Liver (tissue), 9 donors: ENCODE measurements around the gene LNPK. TPM values are rescaled to one million over a fixed set of nuclear protein-coding genes. Genes with fewer than 3 reads are reported as not detected.

ENCODE experiments used
- DNase-seq: peaks from one replicate; pipeline ENCODE4 v3.0.0-alpha.2; 2017; ENCODE audit warnings: low spot score
- H3K27ac ChIP-seq, 2 donors: one replicate each; pipeline ENCODE4 v1.7.0; 2013; ENCODE audit warnings: inconsistent platforms in 2 of 2, low read length in 2 of 2, control low read depth in 1 of 2, low read depth in 1 of 2, mild to moderate bottlenecking in 1 of 2
- H3K27me3 ChIP-seq, 4 donors: one replicate each; pipeline versions ENCODE4 v1.6.1 to v1.7.0; 2013; ENCODE audit warnings: low read length in 3 of 4, inconsistent platforms in 1 of 4, mild to moderate bottlenecking in 1 of 4, moderate library complexity in 1 of 4; ENCODE audit not compliant: control insufficient read depth in 4 of 4, insufficient read depth in 4 of 4
- H3K36me3 ChIP-seq, 4 donors: one replicate each; pipeline versions ENCODE4 v1.6.1 to v1.7.0; 2013; ENCODE audit warnings: low read length in 3 of 4, mild to moderate bottlenecking in 3 of 4, low read depth in 1 of 4, moderate library complexity in 1 of 4; ENCODE audit not compliant: control insufficient read depth in 4 of 4, insufficient read depth in 3 of 4
- H3K4me1 ChIP-seq, 4 donors: one replicate each; pipeline versions ENCODE4 v1.6.1 to v1.7.0; 2013; ENCODE audit warnings: low read length in 3 of 4, mild to moderate bottlenecking in 3 of 4, moderate library complexity in 1 of 4; ENCODE audit not compliant: control insufficient read depth in 4 of 4, insufficient read depth in 4 of 4
- H3K4me3 ChIP-seq, 3 donors: one replicate each; pipeline versions ENCODE4 v1.6.1 to v1.7.0; 2013; ENCODE audit warnings: low read length in 3 of 3, control low read depth in 1 of 3, low read depth in 1 of 3, mild to moderate bottlenecking in 1 of 3
- H3K9ac ChIP-seq, 2 donors: one replicate each; pipeline ENCODE4 v1.7.0; 2013; ENCODE audit warnings: low read length in 2 of 2, mild to moderate bottlenecking in 2 of 2, moderate library complexity in 2 of 2, control low read depth in 1 of 2, low read depth in 1 of 2
- H3K9me3 ChIP-seq, 4 donors: one replicate each; pipeline versions ENCODE4 v1.6.1 to v1.7.0; 2013; ENCODE audit warnings: low read length in 3 of 4; ENCODE audit not compliant: control insufficient read depth in 4 of 4
- EGR1 ChIP-seq, 2 donors: IDR thresholded peaks; 2 replicates each; pipeline ENCODE4 v1.6.1; 2016 to 2018; ENCODE audit warnings: antibody characterized with exemption in 2 of 2, low read depth in 2 of 2
- FOXA1 ChIP-seq: IDR thresholded peaks from 2 replicates; pipeline ENCODE4 v1.6.1; 2016; ENCODE audit warnings: antibody characterized with exemption
- FOXA2 ChIP-seq: IDR thresholded peaks from 2 replicates; pipeline ENCODE4 v1.6.1; 2016; ENCODE audit warnings: antibody characterized with exemption
- HNF4A ChIP-seq, 2 donors: conservative IDR thresholded peaks; 2 replicates each; pipeline ENCODE4 v1.6.1; 2016; ENCODE audit warnings: antibody characterized with exemption in 2 of 2, mild to moderate bottlenecking in 2 of 2
- HNF4G ChIP-seq: IDR thresholded peaks from 2 replicates; pipeline ENCODE4 v1.6.1; 2016; ENCODE audit warnings: antibody characterized with exemption
- JUND ChIP-seq, 2 donors: IDR thresholded peaks; 2 replicates each; pipeline ENCODE4 v1.6.1; 2016; ENCODE audit warnings: antibody characterized with exemption in 2 of 2
- NR2F2 ChIP-seq: IDR thresholded peaks from 2 replicates; pipeline ENCODE4 v1.6.1; 2016; ENCODE audit warnings: antibody characterized with exemption
- RAD21 ChIP-seq, 2 donors: IDR thresholded peaks; 2 replicates each; pipeline ENCODE4 v1.6.1; 2016; ENCODE audit warnings: antibody characterized with exemption in 2 of 2, mild to moderate bottlenecking in 2 of 2
- RXRA ChIP-seq, 2 donors: IDR thresholded peaks; 2 replicates each; pipeline ENCODE4 v1.6.1; 2017 to 2018; ENCODE audit warnings: antibody characterized with exemption in 2 of 2, mild to moderate bottlenecking in 1 of 2
- SP1 ChIP-seq: IDR thresholded peaks from 2 replicates; pipeline ENCODE4 v1.6.1; 2018; ENCODE audit warnings: antibody characterized with exemption, mild to moderate bottlenecking
- TAF1 ChIP-seq: conservative IDR thresholded peaks from 2 replicates; pipeline ENCODE4 v1.6.1; 2016; ENCODE audit warnings: antibody characterized with exemption, mild to moderate bottlenecking
- YY1 ChIP-seq: IDR thresholded peaks from 2 replicates; pipeline ENCODE4 v1.6.1; 2016; ENCODE audit warnings: antibody characterized with exemption, mild to moderate bottlenecking
- WGBS: extraction: QIAGEN DNeasy Blood & Tissue Kit; methylation state at CpG from one replicate; pipeline ENCODE4 v1.1.7; 2013; 5-methylcytosine and 5-hydroxymethylcytosine counted together
- polyA plus RNA-seq, 2 donors: library from polyadenylated mRNA; stranded (reverse) in 1 of 2; unstranded in 1 of 2; fragments of 200-250 nt in 1 of 2; fragments of >200 nt in 1 of 2; fragmentation: Nextera tagmentation in 1 of 2; extraction: Ambion mirVana in 1 of 2; gene quantifications; one replicate each; pipeline versions ENCODE4 v1.2.1 to v1.2.3, GENCODE V29; 2013 to 2015
- total RNA-seq, 2 donors: library from RNA; depleted of rRNA; stranded (reverse); fragments of >200 nt; gene quantifications; one replicate each; pipeline ENCODE4 v1.2.3, GENCODE V29; 2014
- TF ChIP-seq, protein P1 (sequence below): IDR thresholded peaks from 2 replicates; pipeline ENCODE4 v1.6.1; 2016; ENCODE audit warnings: antibody characterized with exemption
- TF ChIP-seq, protein P2 (sequence below): fragments of 150-350 bp; IDR thresholded peaks from 2 replicates; pipeline ENCODE4 v1.5.1; 2017; ENCODE audit warnings: improper control_type of control experiment, low read depth, low read length; ENCODE audit not compliant: missing input control
- TF ChIP-seq, protein P3 (sequence below): IDR thresholded peaks from 2 replicates; pipeline ENCODE4 v1.6.1; 2016; ENCODE audit warnings: antibody characterized with exemption, mild to moderate bottlenecking
- TF ChIP-seq, protein P4 (sequence below): IDR thresholded peaks from 2 replicates; pipeline ENCODE4 v1.6.1; 2016; ENCODE audit warnings: antibody characterized with exemption
- donor health status: healthy.
- donor health status: healthy.
- donor health status: healthy.
- donor health status: healthy.
- donor health status: healthy.

LNPK gene
- total and polyA plus RNA-seq, 4 donors = 5.5 to 25.2 (median 11.5) TPM

DNA sequence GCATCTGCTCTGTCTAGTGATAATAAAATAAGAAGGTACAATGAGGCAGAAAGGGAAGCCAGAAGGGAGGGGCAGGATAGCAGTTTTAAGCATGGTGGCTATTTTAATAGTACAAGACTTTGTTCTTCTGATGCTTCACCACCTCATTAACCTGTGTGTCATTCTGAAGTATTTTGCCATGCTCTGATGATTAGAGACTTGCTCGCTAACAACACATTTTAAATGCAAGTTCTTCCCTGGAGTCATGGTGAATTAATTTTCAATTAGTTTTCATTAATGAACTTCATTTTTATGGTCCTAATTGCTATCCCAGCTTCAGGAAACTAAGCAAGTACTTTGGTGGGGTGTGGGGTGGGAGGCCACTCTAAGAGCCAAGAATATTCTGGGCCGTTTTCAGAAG, 25.7 kb upstream of the LNPK start:
- 79% methylated on average over 2 of the region's 2 CpGs for WGBS
- no peak for TF ChIP-seq HNF4G
- TF ChIP-seq, protein P1, sequence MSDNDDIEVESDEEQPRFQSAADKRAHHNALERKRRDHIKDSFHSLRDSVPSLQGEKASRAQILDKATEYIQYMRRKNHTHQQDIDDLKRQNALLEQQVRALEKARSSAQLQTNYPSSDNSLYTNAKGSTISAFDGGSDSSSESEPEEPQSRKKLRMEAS = no peak
- no peak for TF ChIP-seq JUND (IDR thresholded peaks at IDR 0.05)
- TF ChIP-seq YY1 = no peak
- TF ChIP-seq, protein P2, sequence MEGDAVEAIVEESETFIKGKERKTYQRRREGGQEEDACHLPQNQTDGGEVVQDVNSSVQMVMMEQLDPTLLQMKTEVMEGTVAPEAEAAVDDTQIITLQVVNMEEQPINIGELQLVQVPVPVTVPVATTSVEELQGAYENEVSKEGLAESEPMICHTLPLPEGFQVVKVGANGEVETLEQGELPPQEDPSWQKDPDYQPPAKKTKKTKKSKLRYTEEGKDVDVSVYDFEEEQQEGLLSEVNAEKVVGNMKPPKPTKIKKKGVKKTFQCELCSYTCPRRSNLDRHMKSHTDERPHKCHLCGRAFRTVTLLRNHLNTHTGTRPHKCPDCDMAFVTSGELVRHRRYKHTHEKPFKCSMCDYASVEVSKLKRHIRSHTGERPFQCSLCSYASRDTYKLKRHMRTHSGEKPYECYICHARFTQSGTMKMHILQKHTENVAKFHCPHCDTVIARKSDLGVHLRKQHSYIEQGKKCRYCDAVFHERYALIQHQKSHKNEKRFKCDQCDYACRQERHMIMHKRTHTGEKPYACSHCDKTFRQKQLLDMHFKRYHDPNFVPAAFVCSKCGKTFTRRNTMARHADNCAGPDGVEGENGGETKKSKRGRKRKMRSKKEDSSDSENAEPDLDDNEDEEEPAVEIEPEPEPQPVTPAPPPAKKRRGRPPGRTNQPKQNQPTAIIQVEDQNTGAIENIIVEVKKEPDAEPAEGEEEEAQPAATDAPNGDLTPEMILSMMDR = no peak
- TF ChIP-seq, protein P3, sequence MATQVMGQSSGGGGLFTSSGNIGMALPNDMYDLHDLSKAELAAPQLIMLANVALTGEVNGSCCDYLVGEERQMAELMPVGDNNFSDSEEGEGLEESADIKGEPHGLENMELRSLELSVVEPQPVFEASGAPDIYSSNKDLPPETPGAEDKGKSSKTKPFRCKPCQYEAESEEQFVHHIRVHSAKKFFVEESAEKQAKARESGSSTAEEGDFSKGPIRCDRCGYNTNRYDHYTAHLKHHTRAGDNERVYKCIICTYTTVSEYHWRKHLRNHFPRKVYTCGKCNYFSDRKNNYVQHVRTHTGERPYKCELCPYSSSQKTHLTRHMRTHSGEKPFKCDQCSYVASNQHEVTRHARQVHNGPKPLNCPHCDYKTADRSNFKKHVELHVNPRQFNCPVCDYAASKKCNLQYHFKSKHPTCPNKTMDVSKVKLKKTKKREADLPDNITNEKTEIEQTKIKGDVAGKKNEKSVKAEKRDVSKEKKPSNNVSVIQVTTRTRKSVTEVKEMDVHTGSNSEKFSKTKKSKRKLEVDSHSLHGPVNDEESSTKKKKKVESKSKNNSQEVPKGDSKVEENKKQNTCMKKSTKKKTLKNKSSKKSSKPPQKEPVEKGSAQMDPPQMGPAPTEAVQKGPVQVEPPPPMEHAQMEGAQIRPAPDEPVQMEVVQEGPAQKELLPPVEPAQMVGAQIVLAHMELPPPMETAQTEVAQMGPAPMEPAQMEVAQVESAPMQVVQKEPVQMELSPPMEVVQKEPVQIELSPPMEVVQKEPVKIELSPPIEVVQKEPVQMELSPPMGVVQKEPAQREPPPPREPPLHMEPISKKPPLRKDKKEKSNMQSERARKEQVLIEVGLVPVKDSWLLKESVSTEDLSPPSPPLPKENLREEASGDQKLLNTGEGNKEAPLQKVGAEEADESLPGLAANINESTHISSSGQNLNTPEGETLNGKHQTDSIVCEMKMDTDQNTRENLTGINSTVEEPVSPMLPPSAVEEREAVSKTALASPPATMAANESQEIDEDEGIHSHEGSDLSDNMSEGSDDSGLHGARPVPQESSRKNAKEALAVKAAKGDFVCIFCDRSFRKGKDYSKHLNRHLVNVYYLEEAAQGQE = no peak
- TF ChIP-seq FOXA1 = no peak
- no peak for TF ChIP-seq SP1
- TF ChIP-seq FOXA2 = no peak
- TF ChIP-seq RXRA (IDR thresholded peaks at IDR 0.05) = no peak
- TF ChIP-seq TAF1 = no peak
- TF ChIP-seq NR2F2 = no peak
- no peak for TF ChIP-seq RAD21 (IDR thresholded peaks at IDR 0.05)
- no peak for TF ChIP-seq HNF4A (conservative IDR thresholded peaks at IDR 0.05)
- no peak for TF ChIP-seq EGR1 (IDR thresholded peaks at IDR 0.05; ENCODE audit: low read depth in 2 of 2)
- TF ChIP-seq, protein P4, sequence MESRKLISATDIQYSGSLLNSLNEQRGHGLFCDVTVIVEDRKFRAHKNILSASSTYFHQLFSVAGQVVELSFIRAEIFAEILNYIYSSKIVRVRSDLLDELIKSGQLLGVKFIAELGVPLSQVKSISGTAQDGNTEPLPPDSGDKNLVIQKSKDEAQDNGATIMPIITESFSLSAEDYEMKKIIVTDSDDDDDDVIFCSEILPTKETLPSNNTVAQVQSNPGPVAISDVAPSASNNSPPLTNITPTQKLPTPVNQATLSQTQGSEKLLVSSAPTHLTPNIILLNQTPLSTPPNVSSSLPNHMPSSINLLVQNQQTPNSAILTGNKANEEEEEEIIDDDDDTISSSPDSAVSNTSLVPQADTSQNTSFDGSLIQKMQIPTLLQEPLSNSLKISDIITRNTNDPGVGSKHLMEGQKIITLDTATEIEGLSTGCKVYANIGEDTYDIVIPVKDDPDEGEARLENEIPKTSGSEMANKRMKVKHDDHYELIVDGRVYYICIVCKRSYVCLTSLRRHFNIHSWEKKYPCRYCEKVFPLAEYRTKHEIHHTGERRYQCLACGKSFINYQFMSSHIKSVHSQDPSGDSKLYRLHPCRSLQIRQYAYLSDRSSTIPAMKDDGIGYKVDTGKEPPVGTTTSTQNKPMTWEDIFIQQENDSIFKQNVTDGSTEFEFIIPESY = no peak
- DNase-seq = no peak
- Histone ChIP-seq H3K4me1 (no peaks in the 10 kb centered on the region), H3K9me3 (no peaks in the 10 kb centered on the region), H3K27me3 (peaks cover 0 to 2% (median 0%) of the 10 kb centered on the region in 4 donors), H3K4me3 (no peak overlapping the region), H3K36me3 (no peaks in the 10 kb centered on the region), H3K9ac (no peak overlapping the region), H3K27ac (no peak overlapping the region)

DNA sequence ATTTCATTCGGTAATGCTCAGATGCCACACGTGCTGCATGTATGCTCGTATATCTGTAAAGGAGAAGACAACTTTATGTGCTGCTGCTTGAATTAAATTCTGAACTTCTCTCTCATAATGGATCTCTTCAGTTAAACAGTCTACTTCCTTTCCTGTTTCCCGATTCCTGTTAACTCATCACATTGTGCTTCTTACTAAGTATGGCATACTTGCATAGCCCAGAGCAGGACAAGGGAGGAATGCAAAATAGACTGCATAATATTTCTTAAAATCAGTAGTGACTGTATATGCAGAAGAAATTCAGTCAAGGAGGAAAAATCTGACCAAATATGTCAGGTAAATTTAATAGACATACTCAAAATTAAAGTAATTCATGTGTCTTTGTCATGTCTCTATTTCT, 23.9 kb upstream of the LNPK start:
- H3K36me3 ChIP-seq = no peaks in the 10 kb centered on the region
- no peak for DNase-seq
- no peaks in the 10 kb centered on the region for H3K4me1 ChIP-seq
- no peaks in the 10 kb centered on the region for H3K9me3 ChIP-seq
- H3K27ac ChIP-seq = no peak overlapping the region
- 84% methylated on average over 4 of the region's 4 CpGs for WGBS
- no peak overlapping the region for H3K4me3 ChIP-seq
- H3K9ac ChIP-seq = no peak overlapping the region
- TF ChIP-seq RXRA (IDR thresholded peaks at IDR 0.05) (no peak), TAF1 (no peak), NR2F2 (no peak), SP1 (no peak)
- TF ChIP-seq, protein P1 = no peak
- peaks cover 0 to 2% (median 0%) of the 10 kb centered on the region in 4 donors for H3K27me3 ChIP-seq
